GM12891 (cell line): ENCODE results near the gene KTI12.

Experiments
- POLR2A ChIP-seq: IDR thresholded peaks from 2 replicates; pipeline ENCODE4 v1.6.1; 2011; ENCODE audit warnings: low read depth, low read length, control low read depth
- POLR2AphosphoS5 ChIP-seq: IDR thresholded peaks from 2 replicates; pipeline ENCODE4 v1.6.1; 2011; ENCODE audit warnings: low read depth, low read length, control low read depth
- POU2F2 ChIP-seq: IDR thresholded peaks from 2 replicates; pipeline ENCODE4 v1.6.1; 2011; ENCODE audit warnings: low read depth, mild to moderate bottlenecking, control low read depth, low read length, moderate library complexity
- SPI1 ChIP-seq: IDR thresholded peaks from 2 replicates; pipeline ENCODE4 v1.6.1; 2011; ENCODE audit warnings: low read depth, low read length, control low read depth
- TAF1 ChIP-seq: IDR thresholded peaks from 2 replicates; pipeline ENCODE4 v1.6.1; 2011; ENCODE audit warnings: low read depth, low read length, control low read depth

DNA sequence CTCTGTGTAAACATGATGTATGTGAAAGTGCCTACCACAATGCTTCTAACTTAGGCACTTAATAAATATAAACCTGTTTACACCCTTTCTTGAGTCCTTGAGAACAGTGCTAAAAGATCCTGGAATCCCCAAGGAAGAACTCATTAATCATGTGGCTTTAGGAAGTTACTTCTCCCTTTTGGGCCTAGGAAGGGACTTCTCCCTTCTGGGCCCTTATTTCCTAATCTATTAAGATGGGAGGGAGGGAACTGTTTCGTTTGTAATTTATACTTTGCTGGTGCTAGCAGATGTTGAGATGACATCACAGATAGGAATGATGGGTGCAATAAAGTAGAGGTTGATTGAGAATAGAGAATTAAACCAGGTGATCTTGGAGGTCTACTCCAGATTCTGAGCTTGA lies 23.6 kb upstream of the KTI12 start:
- TF ChIP-seq SPI1, result no peak
- no peak for TF ChIP-seq POLR2A
- no peak for TF ChIP-seq TAF1
- no peak for TF ChIP-seq POLR2AphosphoS5
- no peak for TF ChIP-seq POU2F2
